ENCODE data around the gene ZNF423. TPM values are rescaled to one million over a fixed set of nuclear protein-coding genes. Genes with fewer than 3 reads are reported as not detected.

ZNF423 gene
- total RNA-seq, 2 donors from 2014 or later, result 12.3 to 29.3 TPM

GRCh38 chr16:49528866-49529288 lies 327.0 kb downstream of the ZNF423 start:
- intact Hi-C loops (cut with DNase I), result no loop called here

GRCh38 chr16:49528060-49528865 lies 327.6 kb downstream of the ZNF423 start:
- no peak for DNase-seq (ENCODE audit: low spot score)
- intact Hi-C loops (cut with DNase I), result no loop called here

More at GRCh38 chr16:49528866-49529288, 327.0 kb downstream of the ZNF423 start:
- no peak for DNase-seq (ENCODE audit: low spot score)

- no peak for DNase-seq (ENCODE audit: low spot score)
- intact Hi-C loops (cut with DNase I), result no loop called here
Measured at GRCh38 chr16:49527611-49528010, 328.3 kb downstream of the ZNF423 start.

GRCh38 chr16:49526860-49527365 lies 329.0 kb downstream of the ZNF423 start:
- intact Hi-C loops (cut with DNase I), result no loop called here
- no peak for DNase-seq (ENCODE audit: low spot score)

- intact Hi-C loops (cut with DNase I), result no loop called here
- no peak for DNase-seq (ENCODE audit: low spot score)
Measured at GRCh38 chr16:49524947-49525315, 331.0 kb downstream of the ZNF423 start.

GRCh38 chr16:49524216-49524946 lies 331.5 kb downstream of the ZNF423 start:
- no peak for DNase-seq (ENCODE audit: low spot score)
- intact Hi-C loops (cut with DNase I), result no loop called here

GRCh38 chr16:49523435-49524159 lies 332.3 kb downstream of the ZNF423 start:
- no peak for DNase-seq (ENCODE audit: low spot score)

GRCh38 chr16:49521734-49522325 lies 334.1 kb downstream of the ZNF423 start:
- DNase-seq (ENCODE audit: low spot score), result no peak
- intact Hi-C loops (cut with DNase I), result no loop called here

More at GRCh38 chr16:49523435-49524159, 332.3 kb downstream of the ZNF423 start:
- intact Hi-C loops (cut with DNase I), result no loop called here

- DNase-seq (ENCODE audit: low spot score), result no peak
- intact Hi-C loops (cut with DNase I), result no loop called here
Measured at GRCh38 chr16:49520492-49521038, 335.3 kb downstream of the ZNF423 start.

GRCh38 chr16:49519741-49520140 lies 336.2 kb downstream of the ZNF423 start:
- intact Hi-C loops (cut with DNase I), result no loop called here
- DNase-seq (ENCODE audit: low spot score), result no peak

GRCh38 chr16:49519008-49519656 lies 336.8 kb downstream of the ZNF423 start:
- intact Hi-C loops (cut with DNase I), result no loop called here
- DNase-seq (ENCODE audit: low spot score), result no peak

GRCh38 chr16:49516382-49517036 lies 339.4 kb downstream of the ZNF423 start:
- DNase-seq (ENCODE audit: low spot score), result no peak
- intact Hi-C loops (cut with DNase I), result no loop called here

GRCh38 chr16:49515861-49516260 lies 340.1 kb downstream of the ZNF423 start:
- no peak for DNase-seq (ENCODE audit: low spot score)
- intact Hi-C loops (cut with DNase I), result no loop called here

- intact Hi-C loops (cut with DNase I), result no loop called here
- DNase-seq (ENCODE audit: low spot score), result no peak
Measured at GRCh38 chr16:49515016-49515565, 340.8 kb downstream of the ZNF423 start.

GRCh38 chr16:49514073-49514980 lies 341.6 kb downstream of the ZNF423 start:
- DNase-seq (ENCODE audit: low spot score), result no peak
- intact Hi-C loops (cut with DNase I), result no loop called here

- intact Hi-C loops (cut with DNase I), result no loop called here
- no peak for DNase-seq (ENCODE audit: low spot score)
Measured at GRCh38 chr16:49513040-49513439, 342.9 kb downstream of the ZNF423 start.

Measured in posterior vena cava (tissue), 2 donors.